ENCODE measurements around the gene CNIH2.
A peak's percentile ranks its signal among the peaks of the same experiment; 100 is the strongest.

Gene CNIH2

GRCh38 chr11:66312549-66313320 is 34.8 kb downstream of the CNIH2 start (continued):
- TF ChIP-seq ZNF791 (tag by site-specific recombination; IDR thresholded peaks at IDR 0.05), result no peak
- TF ChIP-seq ZNF544 (tag by site-specific recombination; IDR thresholded peaks at IDR 0.05), result no peak
- TF ChIP-seq ZXDB (tag by site-specific recombination; IDR thresholded peaks at IDR 0.05), result no peak
- no peak for TF ChIP-seq HOXA7 (CRISPR knock-in tag; IDR thresholded peaks at IDR 0.05; ENCODE audit: borderline replicate concordance)
- TF ChIP-seq ZNF560 (tag by site-specific recombination; IDR thresholded peaks at IDR 0.05; ENCODE audit: borderline replicate concordance), result no peak
- no peak for TF ChIP-seq ZSCAN16 (tag by site-specific recombination; IDR thresholded peaks at IDR 0.05)
- no peak for TF ChIP-seq YY1 (tag by site-specific recombination; IDR thresholded peaks at IDR 0.05)
- no peak for TF ChIP-seq PRDM6 (tag by site-specific recombination; IDR thresholded peaks at IDR 0.05)
- TF ChIP-seq ZBTB11 (tag by site-specific recombination; conservative IDR thresholded peaks at IDR 0.05; ENCODE audit: low read depth), result no peak
- no peak for TF ChIP-seq ZNF391 (tag by site-specific recombination; IDR thresholded peaks at IDR 0.05; ENCODE audit: borderline replicate concordance, low read depth)
- TF ChIP-seq ZBTB44 (tag by site-specific recombination; IDR thresholded peaks at IDR 0.05), result no peak
- no peak for TF ChIP-seq ZNF133 (tag by site-specific recombination; IDR thresholded peaks at IDR 0.05)
- no peak for TF ChIP-seq ZNF548 (tag by site-specific recombination; IDR thresholded peaks at IDR 0.05)
- no peak for TF ChIP-seq ZBTB10 (tag by site-specific recombination; IDR thresholded peaks at IDR 0.05)
- TF ChIP-seq BCL11A (tag by site-specific recombination; IDR thresholded peaks at IDR 0.05; ENCODE audit: low read depth), result no peak
- no peak for TF ChIP-seq REPIN1 (tag by site-specific recombination; IDR thresholded peaks at IDR 0.05; ENCODE audit: low read depth)
- TF ChIP-seq ZBTB49 (tag by site-specific recombination; IDR thresholded peaks at IDR 0.05; ENCODE audit: low read depth), result no peak
- no peak for TF ChIP-seq ZNF394 (tag by site-specific recombination; IDR thresholded peaks at IDR 0.05; ENCODE audit: borderline replicate concordance)
- no peak for TF ChIP-seq ZFP37 (tag by site-specific recombination; IDR thresholded peaks at IDR 0.05)
- peak; percentile 41; the same call in 1 of the 2 replicates for TF ChIP-seq ZBTB20 (tag by site-specific recombination; IDR thresholded peaks at IDR 0.05)
- TF ChIP-seq ZNF366 (tag by site-specific recombination; conservative IDR thresholded peaks at IDR 0.05), result no peak
- TF ChIP-seq ZBTB7A (tag by site-specific recombination; IDR thresholded peaks at IDR 0.05; ENCODE audit: low read depth), result no peak
- no peak for TF ChIP-seq GLIS2 (tag by site-specific recombination; IDR thresholded peaks at IDR 0.05)
- TF ChIP-seq ZNF639 (tag by site-specific recombination; IDR thresholded peaks at IDR 0.05), result no peak
- no peak for TF ChIP-seq ZSCAN4 (tag by site-specific recombination; IDR thresholded peaks at IDR 0.05)
